ENCODE results near the gene CEMIP2. TPM values are rescaled to one million over a fixed set of nuclear protein-coding genes. Genes with fewer than 3 reads are reported as not detected.

The CEMIP2 gene
- total and polyA plus RNA-seq, 2 donors (not counting 3 experiments of a cell fraction or from before 2014, with no cell fraction given) = 41.6 to 44.3 TPM

DNA sequence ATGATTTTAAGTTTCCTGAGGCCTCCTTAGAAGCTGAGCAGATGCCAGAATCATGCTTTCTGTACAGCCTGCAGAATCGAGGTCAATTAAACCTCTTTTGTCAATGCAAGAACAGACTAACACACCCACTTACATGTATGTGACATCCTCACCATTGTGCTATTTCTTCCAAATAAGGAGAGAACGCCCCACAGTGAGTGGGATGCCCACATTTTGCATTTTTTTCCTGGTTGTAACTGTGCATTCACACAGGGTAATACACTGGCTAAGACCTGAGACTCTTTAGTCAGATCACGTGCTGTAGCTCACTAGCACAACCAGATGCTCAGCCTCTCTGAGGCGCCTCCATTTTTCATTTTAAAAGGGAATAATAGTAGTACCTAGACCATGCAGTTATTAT is 4.4 kb upstream of the CEMIP2 start:
- ChIA-PET POLR2A (no interaction called here), CTCF (interaction anchor here (0.7 to 1.4 kb wide), 2 partner anchors 167 to 544 kb away, joined by 4 read pairs; no protein-coding TSS in a partner anchor)
- no peaks in the 10 kb centered on the region for H3K27me3 ChIP-seq (ENCODE audit: control insufficient read depth in 2 of 2, insufficient read depth in 2 of 2, low read length in 2 of 2)
- peaks cover 7% of the 10 kb centered on the region for H3K4me1 ChIP-seq (ENCODE audit: control insufficient read depth, extremely low read depth, insufficient read depth, low read length)
- H3K27ac ChIP-seq (ENCODE audit: insufficient read depth, low read depth, low read length) = no peak overlapping the region
- H3K36me3 ChIP-seq (ENCODE audit: control insufficient read depth in 2 of 2, extremely low read depth in 1 of 2, insufficient read depth in 2 of 2, low read length in 2 of 2) = no peaks in the 10 kb centered on the region
- H3K9me1 ChIP-seq (replicated peaks; ENCODE audit: control insufficient read depth, extremely low read depth, insufficient read depth, low read length) = no peaks in the 10 kb centered on the region
- H3K9me3 ChIP-seq (replicated peaks; ENCODE audit: control insufficient read depth, insufficient read depth, low read length) = no peaks in the 10 kb centered on the region
- TF ChIP-seq POLR2A (IDR thresholded peaks at IDR 0.05; ENCODE audit: low read depth, low read length) (no peak), JUN (IDR thresholded peaks at IDR 0.05; ENCODE audit: borderline replicate concordance, insufficient read depth, insufficient read length, low read depth) (no peak), EZH2 (IDR thresholded peaks at IDR 0.05; ENCODE audit: borderline replicate concordance, low read depth, low read length, severe bottlenecking) (no peak), GATA2 (IDR thresholded peaks at IDR 0.05; ENCODE audit: insufficient read depth, insufficient read length, low read depth, low read length) (no peak), MYC (IDR thresholded peaks at IDR 0.05; ENCODE audit: low read depth, low read length) (no peak), POLR2AphosphoS5 (IDR thresholded peaks at IDR 0.05; ENCODE audit: insufficient read depth, low read depth, low read length) (no peak), FOS (IDR thresholded peaks at IDR 0.05; ENCODE audit: borderline replicate concordance, insufficient read depth, low read length) (no peak)
- TF ChIP-seq, protein P1, sequence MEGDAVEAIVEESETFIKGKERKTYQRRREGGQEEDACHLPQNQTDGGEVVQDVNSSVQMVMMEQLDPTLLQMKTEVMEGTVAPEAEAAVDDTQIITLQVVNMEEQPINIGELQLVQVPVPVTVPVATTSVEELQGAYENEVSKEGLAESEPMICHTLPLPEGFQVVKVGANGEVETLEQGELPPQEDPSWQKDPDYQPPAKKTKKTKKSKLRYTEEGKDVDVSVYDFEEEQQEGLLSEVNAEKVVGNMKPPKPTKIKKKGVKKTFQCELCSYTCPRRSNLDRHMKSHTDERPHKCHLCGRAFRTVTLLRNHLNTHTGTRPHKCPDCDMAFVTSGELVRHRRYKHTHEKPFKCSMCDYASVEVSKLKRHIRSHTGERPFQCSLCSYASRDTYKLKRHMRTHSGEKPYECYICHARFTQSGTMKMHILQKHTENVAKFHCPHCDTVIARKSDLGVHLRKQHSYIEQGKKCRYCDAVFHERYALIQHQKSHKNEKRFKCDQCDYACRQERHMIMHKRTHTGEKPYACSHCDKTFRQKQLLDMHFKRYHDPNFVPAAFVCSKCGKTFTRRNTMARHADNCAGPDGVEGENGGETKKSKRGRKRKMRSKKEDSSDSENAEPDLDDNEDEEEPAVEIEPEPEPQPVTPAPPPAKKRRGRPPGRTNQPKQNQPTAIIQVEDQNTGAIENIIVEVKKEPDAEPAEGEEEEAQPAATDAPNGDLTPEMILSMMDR (IDR thresholded peaks at IDR 0.05; ENCODE audit: extremely low read depth in 1 of 2, insufficient read depth in 1 of 2, low read depth in 1 of 2, low read length in 2 of 2) = no peak
- TF ChIP-seq, protein P2, sequence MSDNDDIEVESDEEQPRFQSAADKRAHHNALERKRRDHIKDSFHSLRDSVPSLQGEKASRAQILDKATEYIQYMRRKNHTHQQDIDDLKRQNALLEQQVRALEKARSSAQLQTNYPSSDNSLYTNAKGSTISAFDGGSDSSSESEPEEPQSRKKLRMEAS (IDR thresholded peaks at IDR 0.05; ENCODE audit: insufficient read depth, insufficient read length) = no peak
- no peaks in the 10 kb centered on the region for H4K20me1 ChIP-seq (replicated peaks; ENCODE audit: control insufficient read depth, extremely low read depth, insufficient read depth, low read length)
- no peak for DNase-seq (ENCODE audit: low read depth, low spot score)
- no peak overlapping the region for H3K4me2 ChIP-seq (ENCODE audit: insufficient read depth, low read length)
- dilution Hi-C loops (cut with MboI; ENCODE audit: extremely low pct_ligation_motif_present, low sequenced_read_pairs) (no loop called here), intact Hi-C loops (cut with micrococcal nuclease) (no loop called here)
- no TSS peak for BruUV-seq (replicated peaks)
- FAIRE-seq = no peak
- H3K4me3 ChIP-seq (replicated peaks in 1 of 3; ENCODE audit: insufficient read depth in 1 of 3, low read depth in 1 of 3, low read length in 3 of 3) = no peak overlapping the region
- H2AFZ ChIP-seq (ENCODE audit: low read depth, low read length) = no peak overlapping the region
- H3K79me2 ChIP-seq (ENCODE audit: control insufficient read depth, insufficient read depth, low read length) = peaks cover 3% of the 10 kb centered on the region
- H3K9ac ChIP-seq (replicated peaks; ENCODE audit: extremely low read depth, insufficient read depth, low read length) = no peak overlapping the region
